Activated gamma-delta T cell (primary cell): ENCODE results near the gene PSMB9.
"Not testable (repeated sequence)": the region's sequence is repeated elsewhere in the genome, so short reads cannot be mapped to it uniquely, and the experiment has no call there.

Experiments used
- DNase-seq: peaks from one replicate; lab custom pipeline; 2025; lab: John Stamatoyannopoulos, UW

Gene PSMB9

DNA sequence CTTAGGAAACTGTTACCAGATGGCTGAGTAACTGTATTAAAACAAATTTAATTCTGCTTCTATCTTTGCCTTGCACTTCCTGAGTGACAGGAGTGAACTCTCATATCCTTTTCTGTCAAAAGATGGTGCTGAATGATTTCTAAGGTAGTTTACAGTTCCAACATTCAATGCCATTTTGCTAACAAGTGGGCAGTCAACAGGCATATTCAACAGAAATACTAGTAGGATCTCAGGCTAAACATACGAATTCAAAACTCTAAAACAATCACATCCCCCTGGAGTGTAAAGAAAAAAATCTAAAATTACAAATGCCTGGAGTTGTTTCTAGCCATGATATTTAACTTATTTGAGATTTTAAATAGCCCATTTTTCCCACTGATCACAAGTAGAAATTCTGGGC lies 6.7 kb downstream of the PSMB9 start:
- DNase-seq = no peak

DNA sequence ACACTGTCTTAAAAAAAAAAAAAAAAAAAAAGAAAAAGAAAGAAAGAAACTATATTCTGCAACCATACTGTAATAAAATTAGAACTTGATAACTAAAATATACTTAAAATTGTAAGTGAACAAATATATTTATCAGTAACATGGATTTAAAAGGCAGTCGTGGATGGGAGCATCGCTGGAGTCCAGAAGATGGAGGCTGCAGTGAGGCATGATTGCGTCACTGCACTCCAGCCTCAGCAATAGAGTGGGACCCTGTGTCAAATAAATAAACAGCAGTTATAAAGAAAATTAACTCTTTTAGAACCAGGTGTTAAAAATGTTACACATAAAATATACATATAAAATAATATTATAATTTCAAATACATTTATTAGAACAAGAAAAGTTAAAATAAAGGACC lies 8.7 kb downstream of the PSMB9 start:
- DNase-seq = no peak

DNA sequence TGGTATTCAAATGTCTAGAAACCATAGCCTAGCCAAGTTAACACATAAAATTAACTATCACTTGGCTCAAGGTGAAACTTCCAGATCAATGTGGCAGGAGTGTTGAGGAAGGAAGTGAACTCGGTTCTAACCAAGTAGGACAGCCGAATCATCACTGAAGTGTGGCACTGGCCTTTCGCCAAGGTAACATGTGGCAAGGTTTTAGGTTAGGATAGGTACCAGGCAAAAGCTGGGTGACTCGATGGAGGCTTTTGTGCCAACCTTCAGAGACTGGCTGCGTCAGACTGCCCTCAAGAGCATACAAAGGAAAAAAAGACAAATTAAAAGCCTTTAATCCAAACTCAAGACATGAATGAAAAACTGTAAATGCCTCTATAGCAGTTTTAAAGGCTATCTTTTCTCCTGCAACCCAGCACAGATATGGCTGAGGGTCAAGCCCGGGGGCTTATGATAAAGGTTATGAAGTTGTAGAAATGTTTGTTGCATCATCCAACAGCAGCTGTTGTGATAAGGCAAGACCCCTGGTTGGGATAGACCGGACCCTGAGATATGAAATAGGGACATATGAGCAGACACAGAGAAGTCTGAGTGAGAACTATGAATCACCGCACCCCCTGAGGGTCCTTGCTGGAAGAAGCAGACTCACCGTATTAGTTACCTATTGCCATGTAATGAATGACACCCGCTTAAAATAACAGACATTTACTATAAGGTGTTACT lies 11.9 kb downstream of the PSMB9 start:
- no peak for DNase-seq

DNA sequence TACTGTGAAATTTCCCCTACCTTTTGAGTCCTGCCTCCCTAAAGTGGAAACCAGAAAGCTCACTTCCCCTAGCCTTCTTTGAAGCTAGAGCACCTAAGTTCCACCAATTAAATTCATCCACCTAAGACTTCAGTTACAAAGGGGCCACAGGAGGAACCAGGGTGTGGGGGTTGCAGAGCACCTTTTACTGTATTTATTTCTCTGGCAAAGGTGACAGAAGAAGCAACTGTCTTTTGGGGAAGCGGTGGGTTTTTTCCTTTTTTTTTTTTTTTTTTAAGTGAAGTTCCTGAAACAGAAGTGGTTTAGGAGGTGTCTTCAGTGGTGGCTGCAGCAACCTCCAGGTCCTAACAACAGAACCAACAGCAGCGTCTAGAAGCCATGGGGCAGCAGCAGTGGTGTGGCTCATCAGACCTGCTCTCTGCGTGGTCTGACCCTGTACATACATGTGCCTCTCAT lies 13.1 kb downstream of the PSMB9 start:
- no peak for DNase-seq

DNA sequence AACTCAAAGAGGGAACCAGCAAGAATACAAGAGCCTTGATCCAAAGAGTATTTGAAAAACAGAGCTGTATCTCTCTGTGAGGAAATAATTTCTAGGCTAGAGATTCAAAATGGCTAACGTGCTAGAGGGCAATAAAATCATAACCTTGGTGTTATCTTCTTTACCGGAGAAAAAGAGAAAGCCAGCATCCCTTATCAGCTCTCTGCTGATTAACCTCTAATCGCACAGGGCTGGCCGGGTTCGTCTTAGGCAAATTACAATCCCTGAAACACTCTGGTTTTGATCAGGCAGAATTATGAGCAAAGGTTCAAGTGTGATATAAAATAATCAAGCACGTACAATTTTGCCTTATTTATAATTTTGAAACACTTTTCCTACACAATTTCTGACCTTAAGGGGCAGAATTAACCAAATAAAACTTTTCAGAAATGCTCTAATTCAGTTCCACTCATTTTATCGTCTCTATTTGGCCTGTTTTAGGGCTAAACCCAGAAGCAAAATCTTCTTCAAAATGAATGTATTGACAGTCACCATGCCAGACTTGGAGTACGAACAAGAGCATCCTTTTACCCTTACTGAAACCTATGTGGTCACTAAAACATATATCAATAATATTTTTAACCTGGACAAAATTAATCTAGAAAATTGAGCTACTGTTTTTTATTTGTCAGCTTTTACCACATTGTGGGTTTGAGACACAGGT lies 13.7 kb downstream of the PSMB9 start:
- DNase-seq = no peak

DNA sequence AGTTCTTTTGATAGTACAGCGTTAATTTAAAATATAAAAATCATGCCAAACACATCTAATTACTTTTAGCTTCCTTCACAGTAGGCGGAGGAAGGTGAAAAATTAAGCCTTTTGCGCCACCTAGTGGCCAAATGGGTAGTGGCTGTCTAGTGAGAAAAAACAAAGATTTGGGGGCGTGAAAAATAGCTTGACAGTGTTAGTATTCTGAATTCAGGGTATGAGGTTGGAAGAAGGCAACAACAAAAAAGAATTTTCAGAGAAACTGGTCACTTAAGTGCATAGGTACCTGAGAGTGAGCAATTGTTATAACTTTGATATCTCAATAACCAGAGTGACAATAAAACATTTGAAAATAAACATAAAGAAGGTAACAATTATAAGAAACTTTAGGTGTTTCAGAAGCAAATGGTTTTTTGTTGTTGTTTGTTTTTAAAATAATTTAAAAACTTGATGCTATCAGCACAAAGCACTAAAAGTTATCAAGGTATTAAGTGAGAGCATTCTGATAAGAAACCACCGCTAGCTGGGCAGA lies 14.3 kb downstream of the PSMB9 start:
- no peak for DNase-seq

DNA sequence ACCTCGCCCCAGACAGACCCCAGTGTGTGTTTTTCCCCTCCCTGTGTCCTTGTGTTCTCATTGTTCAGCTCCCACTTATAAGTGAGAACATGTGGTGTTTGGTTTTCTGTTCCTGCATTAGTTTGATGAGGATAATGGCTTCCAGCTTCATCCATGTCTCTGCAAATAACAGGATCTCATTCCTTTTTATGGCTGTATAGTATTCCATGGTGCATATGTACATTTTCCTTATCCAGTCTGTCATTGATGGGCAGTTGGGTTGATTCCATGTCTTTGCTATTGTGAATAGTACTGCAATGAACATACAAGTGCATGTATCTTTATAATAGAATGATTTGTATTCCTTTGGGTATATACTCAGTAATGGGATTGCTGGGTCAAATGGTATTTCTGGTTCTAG lies 20.0 kb downstream of the PSMB9 start:
- DNase-seq = not testable (repeated sequence)

DNA sequence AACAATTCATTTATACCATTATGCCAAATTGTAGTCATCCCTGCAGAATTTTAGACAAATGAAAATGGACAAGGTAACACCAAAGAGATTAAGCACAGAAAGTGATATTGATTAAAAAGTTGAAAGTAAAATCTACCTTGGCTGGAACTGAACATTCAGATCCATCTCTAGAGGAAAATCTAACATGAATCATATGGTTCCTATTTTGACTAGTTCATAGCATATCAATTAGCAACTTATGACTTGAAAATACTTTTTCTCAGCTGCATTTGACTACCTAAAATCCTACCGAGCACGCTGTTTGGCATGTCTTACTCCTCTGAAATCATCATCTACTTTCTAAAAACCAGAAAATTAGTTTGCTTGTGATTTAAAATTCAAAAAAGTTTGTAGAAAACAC lies 22.6 kb downstream of the PSMB9 start:
- DNase-seq = no peak

DNA sequence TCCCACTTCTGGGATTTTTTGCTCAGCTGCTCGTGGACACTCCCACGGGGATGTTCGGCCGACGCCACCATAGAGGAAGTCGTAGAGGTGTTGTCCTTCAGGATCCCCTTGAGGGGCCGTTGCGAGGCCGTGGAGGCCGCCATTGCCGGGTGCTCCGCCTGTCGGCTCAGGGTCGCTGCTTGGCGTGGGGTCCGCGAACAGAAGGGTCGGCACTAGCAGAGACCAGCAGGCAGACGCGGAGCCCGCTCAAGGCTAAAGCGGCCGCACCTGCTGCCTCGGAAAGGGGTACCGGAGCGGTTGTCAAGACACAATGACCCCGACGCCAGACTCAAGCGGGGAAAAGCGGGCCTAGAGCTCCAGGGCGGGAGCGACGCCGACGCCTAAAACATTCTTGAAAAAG lies 25.7 kb downstream of the PSMB9 start:
- no peak for DNase-seq

DNA sequence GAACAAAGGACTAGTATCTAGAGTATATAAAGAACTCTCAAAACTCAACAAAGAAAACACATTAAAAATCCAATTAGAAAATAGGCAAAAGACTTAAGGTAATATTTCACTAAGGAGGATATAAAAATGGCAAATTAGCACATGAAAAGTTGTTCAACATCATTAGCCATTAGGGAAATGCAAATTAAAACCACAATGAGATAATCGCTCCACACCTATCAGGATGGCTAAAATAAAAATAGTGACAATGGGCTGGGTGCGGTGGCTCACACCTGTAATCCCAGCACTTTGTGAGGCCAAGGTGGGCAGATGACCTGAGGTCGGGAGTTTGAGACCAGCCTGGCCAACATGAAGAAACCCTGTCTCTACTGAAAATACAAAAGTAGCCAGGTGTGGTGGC lies 27.0 kb downstream of the PSMB9 start:
- DNase-seq = not testable (repeated sequence)

DNA sequence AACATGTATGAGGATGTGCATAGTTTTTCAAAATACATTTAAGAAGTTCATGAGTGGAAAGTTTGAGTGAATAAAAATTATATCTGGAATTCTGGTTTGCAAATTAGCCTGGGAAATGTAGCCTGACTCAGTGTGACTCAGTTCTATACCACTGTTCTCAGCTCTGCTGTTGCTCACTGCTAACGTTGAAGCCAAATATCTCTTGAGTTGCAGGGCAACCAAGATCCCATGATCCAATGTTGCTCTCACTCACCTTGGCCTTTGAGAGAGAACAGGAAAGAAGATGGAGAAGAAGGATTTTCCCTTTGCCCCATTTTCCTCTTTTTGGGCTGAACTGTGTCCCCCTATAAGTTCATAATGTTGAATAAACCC lies 28.9 kb downstream of the PSMB9 start:
- DNase-seq = no peak

DNA sequence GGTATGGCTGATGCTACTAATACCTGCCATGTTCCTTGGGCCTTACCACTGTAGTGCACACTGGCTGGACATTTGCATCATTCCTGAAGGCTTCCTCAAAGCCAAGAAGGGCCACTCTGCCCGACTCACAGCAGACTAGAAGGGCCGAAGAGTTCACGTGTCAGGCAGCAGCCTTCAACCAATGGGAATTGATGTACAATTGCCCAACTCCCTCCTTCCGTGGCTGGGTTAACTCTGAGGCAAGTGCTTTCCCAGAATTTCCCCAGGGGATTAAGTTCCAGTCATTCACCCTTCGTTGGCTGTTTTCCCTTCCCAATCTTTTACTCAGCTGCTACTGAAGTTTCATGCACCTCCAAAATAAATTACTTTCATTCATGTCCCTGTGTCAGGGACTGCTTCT lies 29.8 kb downstream of the PSMB9 start:
- DNase-seq = no peak

DNA sequence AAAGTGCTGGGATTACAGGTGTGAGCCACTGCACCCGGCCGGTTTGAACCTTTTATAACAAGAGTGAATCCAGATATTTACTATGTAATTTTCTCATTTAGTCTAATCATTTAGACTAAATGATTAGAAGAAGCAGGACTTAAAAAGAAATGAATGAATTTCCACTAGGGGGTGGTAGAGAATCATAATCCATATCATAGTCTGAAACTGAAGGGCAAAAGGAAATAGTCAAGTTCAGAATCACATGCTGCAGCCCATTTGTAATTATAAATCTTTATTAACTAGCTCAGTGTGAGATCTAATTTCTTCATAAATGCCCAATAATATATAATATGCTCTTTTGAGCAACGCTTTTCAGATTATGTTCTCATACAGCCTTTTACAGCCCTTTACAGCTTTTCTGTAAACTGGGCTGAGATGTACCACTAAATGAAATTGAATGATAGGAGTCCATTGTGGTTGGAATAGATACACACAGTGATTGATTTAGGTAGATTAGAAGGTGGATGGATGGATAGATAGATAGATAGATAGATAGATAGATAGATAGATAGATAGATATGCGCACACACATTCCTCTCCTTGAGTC lies 31.8 kb downstream of the PSMB9 start:
- no peak for DNase-seq

DNA sequence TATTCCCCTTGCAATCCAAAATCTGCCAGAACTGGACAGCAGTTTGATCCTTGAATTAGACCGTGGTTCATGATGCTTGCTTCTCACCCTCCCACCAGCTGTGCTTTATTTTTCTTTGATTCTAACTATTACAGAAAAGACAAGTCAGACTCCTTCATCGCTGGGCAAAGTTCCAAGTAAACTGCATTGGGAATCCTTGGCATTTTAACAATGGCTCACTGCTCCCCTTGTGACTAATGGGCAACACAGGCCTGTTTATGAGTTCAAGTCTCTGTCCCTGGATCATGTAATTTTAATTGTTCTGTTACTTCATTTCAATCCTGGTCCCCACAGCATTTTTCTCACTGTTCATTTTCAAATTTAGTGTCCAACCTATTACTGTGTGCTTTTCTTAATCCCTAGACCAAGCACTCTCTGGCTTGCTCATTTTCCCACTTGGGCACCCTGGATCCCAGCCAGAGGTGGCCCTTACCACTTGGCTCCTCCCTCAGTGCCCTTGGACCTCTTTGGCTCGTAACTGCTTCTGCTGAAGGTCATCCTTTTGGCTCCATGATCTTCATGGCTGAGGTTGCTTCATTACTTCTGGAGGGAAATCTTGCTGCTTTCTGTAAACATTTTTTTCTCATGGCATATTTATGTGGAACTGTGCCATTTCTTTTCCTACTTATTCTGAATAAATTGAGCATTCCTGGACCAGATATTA lies 32.8 kb downstream of the PSMB9 start:
- no peak for DNase-seq

DNA sequence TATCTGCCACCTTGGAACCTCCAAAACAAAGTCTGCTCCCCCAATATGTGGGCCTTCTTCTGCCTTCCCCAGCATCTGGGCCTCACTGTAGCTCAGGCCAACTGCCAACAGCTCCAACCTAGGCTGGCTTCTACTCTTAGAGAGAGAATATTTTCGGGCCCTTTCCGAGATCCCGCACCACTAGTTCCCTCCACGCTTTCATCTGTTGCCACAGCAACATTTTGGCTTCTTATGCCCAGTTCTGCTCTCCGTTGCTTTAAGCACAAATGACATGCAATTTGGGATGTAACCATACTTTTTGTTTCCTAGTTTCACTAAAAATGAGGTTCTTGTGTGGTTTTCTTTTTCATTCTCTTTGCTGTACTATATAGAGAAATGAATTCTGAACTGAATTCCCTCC lies 33.6 kb downstream of the PSMB9 start:
- no peak for DNase-seq

DNA sequence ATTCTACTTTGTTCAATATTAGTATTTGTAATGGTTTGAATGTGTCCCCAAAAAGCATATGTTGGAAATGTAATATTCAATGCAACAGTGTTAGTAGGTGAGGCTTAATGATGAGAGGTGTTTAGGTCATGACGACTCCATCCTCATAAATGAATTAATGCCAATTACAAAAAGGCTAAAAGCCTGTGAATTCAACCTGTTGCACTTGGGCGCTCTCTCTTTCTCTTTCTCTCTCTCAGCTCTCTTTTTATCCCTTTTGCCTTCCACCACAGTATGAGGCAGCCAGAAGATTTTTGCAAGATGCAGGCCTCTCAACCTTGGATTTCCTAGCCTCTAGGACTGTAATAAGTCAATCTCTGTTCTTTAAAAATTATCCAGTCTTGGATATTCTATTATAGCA lies 34.6 kb downstream of the PSMB9 start:
- no peak for DNase-seq

DNA sequence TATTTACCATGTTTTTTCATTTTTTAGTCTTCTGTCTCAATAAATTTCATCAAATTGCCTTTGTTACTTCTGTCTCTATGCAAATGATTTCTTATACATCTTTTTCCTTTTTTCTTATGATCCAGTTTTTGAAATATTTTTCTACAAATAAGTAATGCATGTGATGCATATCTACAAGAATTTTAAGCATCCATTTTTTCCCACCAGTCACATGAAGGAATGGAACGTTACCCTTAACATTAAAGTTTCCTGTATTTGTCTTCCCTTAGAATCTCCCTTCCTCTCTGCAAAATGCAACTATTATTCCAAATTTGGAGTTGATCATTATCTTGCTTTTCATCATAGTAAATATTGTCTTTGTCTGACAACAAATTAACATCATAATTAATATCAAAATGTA lies 35.5 kb downstream of the PSMB9 start:
- no peak for DNase-seq

DNA sequence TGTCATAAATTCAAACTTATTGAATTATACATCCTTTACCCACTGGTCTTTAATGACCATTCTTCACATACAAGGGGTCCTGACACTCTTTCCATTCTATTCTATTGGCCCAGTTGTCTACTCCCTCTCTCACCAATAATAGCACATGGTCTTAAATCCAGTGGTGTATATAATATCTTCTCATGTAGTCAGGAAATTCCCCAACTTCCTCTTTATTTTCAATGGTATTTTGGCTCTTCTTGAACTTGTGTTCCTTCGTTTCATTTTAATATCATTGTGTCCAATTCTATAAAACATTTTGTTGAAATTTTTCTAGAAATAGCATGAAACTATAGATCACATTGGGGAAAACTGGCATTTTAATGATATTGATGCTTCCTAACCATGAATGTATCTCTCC lies 36.8 kb downstream of the PSMB9 start:
- no peak for DNase-seq

DNA sequence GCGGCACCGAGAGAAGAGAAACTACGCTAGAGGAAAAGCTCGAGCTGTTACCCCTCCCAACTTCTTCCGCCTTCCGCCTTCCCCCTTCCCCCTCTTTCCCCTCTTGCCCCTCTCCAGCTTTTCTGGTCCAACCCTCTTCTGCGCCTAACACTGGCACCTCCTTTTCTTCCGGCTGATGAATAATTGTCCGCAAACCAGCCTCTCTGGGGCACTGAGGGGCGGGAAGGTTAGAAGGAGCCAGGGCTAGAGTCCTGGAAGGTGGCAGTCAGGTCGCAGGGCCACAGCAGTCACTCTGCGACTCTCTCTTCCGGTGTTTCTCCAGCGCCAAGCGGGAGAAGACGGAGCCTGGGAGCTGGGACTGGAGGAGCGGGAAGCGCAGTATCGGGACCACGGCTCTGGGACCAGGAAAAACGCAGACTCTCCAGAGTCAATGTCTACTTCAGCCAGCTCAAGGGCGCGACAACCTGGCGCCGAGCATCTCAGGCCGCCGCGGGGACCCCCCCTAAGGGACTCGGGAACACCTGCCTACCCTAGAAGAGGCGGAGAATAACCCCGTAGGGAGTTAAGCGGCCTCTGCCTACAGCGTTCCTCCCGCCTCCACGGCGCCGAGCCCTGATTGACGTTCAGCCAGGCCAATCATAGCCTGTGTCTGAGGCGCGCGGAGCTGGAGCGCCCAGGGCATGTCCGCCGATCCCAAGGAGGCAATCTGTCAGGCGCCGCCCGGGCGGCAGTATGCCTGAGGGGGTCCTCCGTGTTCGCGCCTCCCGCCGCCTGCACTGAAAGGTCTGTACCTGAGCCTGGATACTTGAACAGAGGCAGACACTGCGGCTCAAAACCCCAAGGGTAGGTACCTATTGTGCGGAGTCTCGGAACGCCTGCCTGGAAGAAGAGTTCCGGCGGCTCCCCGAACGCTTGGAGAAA lies 40.4 kb downstream of the PSMB9 start:
- DNase-seq = peak; percentile 75

DNA sequence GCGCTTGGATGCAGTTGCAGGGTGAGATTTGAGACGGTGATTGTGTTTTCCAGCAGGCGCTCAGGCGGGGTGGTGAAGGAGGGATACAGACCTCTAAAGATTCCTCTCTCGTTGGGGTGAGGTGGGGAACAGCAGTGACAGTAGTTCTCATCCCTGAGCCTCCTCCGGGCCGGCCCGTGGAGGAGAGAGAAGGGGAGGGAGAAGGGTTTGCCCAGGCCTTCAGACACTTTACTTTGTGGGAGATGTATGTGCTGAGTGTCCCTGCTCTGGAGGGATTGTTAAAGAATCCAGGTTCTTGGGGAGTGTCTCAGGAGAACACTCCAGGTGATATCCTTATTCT lies 41.0 kb downstream of the PSMB9 start:
- DNase-seq = no peak

DNA sequence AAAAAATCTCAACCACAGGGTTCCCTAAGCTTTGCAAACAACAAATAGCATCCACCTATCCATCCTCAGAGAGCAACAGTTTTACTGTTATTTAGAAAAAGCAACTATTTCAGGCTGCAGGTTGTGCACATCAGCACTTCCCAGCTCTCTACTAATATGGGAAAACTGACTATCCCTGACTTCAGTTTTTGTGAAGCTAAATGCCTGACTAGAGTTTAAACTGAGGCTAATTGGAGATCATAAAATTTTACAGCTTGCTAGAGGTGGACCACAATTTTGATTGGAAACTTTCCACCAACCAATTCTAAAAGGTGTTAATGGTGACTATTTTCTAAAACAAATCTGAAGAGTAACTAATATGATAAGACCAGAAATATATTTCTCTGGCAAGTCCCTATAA lies 50.0 kb downstream of the PSMB9 start:
- no peak for DNase-seq

DNA sequence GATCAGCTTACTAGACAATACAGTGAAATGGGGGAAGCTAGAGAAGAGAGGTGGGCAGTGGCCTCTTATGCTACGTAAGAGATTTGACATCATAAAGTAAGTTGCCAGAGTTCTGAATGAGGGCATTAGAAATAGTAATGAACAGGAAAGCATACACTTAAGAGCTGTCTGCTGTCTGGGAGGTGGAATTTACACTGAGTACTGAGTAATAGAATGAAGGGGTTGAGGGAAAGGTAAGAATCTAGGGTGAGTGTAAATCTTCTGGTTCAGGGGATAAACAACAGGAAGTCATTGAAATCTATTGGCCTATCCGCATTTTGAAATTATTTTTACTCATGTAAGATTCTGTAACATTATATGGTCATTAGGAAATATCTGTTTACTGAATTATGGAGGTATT lies 51.1 kb downstream of the PSMB9 start:
- no peak for DNase-seq
